GM12878 (cell line): ENCODE data around the gene DDX42. TPM values are rescaled to one million over a fixed set of nuclear protein-coding genes. Genes with fewer than 3 reads are reported as not detected.

Source experiments
- ATAC-seq: fragments of 200-7000 bp; cut with Tn5 transposase; 3 replicates; pipeline ENCODE4 v1.9.1; 2020; ENCODE audit warnings: mild to moderate bottlenecking, moderate library complexity
- BruUV-seq: library from RNA; stranded (reverse); fragments of 400-500 nt; replicated peaks from 2 replicates; lab custom pipeline; 2021; lab: Mats Ljungman, UMichigan
- CTCF ChIA-PET: fragments of 300-600 bp; sonication (Branson Sonifier 250); formaldehyde crosslinking; extraction: SDS; loops from one replicate; lab custom pipeline; 2021; ENCODE audit warnings: inconsistent platforms; lab: Yijun Ruan, JAX
- POLR2A ChIA-PET: fragments of 350-600 bp; formaldehyde crosslinking; extraction: SDS; loops from one replicate; lab custom pipeline; 2021; ENCODE audit warnings: inconsistent platforms; lab: Charles Lee
- RAD21 ChIA-PET: fragments of 300-600 bp; sonication (Branson Sonifier 250); formaldehyde crosslinking; loops from one replicate; lab custom pipeline; 2023; ENCODE audit warnings: antibody characterized with exemption; ENCODE audit not compliant: unreplicated experiment; lab: Charles Lee
- SMC1A ChIA-PET: fragments of 300-600 bp; sonication (Branson Sonifier 250); formaldehyde crosslinking; loops from one replicate; lab custom pipeline; 2023; ENCODE audit not compliant: unreplicated experiment, uncharacterized antibody; lab: Charles Lee
- DNase-seq: peaks from one replicate; pipeline ENCODE4 v3.0.0-alpha.2; 2011; ENCODE audit warnings: low read depth, low spot score
- FAIRE-seq: peaks from 3 replicates; lab custom pipeline; 2011; peaks lifted over from hg19 to GRCh38; lab: Jason Lieb, UNC
- H2AFZ ChIP-seq: 2 replicates; pipeline ENCODE4 v1.6.0; 2011; ENCODE audit warnings: low read depth, low read length, control low read depth; ENCODE audit not compliant: control insufficient read depth
- H3K27ac ChIP-seq: 2 replicates; pipeline ENCODE4 v1.5.1; 2011; ENCODE audit warnings: control low read depth; ENCODE audit not compliant: control insufficient read depth, insufficient read depth
- H3K27me3 ChIP-seq, 2 experiments: replicated peaks in 1 of 2; 2 replicates each; pipeline versions ENCODE4 v1.6.0 to v1.6.1; 2011; ENCODE audit warnings: low read length in 1 of 2; ENCODE audit not compliant: control insufficient read depth in 2 of 2, insufficient read depth in 2 of 2
- H3K36me3 ChIP-seq, 2 experiments: 2 replicates each; pipeline ENCODE4 v1.5.1; 2011; ENCODE audit warnings: low read length in 1 of 2; ENCODE audit not compliant: control insufficient read depth in 2 of 2, insufficient read depth in 2 of 2
- H3K4me1 ChIP-seq: 2 replicates; pipeline ENCODE4 v1.6.1; 2011; ENCODE audit warnings: mild to moderate bottlenecking, low read length, moderate library complexity, mixed read lengths; ENCODE audit not compliant: control insufficient read depth, insufficient read depth
- H3K4me2 ChIP-seq: 2 replicates; pipeline ENCODE4 v1.6.0; 2011; ENCODE audit warnings: control low read depth; ENCODE audit not compliant: control insufficient read depth, insufficient read depth
- H3K4me3 ChIP-seq: fragments of 200-600 bp; sonication (generic); 2 replicates; pipeline ENCODE4 v1.5.1; 2016
- H3K79me2 ChIP-seq: 2 replicates; pipeline ENCODE4 v1.6.0; 2011; ENCODE audit warnings: low read length; ENCODE audit not compliant: control insufficient read depth, insufficient read depth
- H3K9ac ChIP-seq: 2 replicates; pipeline ENCODE4 v1.8.0; 2011; ENCODE audit warnings: low read length, control low read depth, mixed read lengths; ENCODE audit not compliant: control insufficient read depth, insufficient read depth
- H3K9me3 ChIP-seq: replicated peaks from 3 replicates; pipeline ENCODE4 v1.5.1; 2011; ENCODE audit warnings: mild to moderate bottlenecking, low read length; ENCODE audit not compliant: control insufficient read depth, insufficient read depth
- H4K20me1 ChIP-seq: 2 replicates; pipeline ENCODE4 v1.6.0; 2011; ENCODE audit not compliant: control insufficient read depth, insufficient read depth
- BCL3 ChIP-seq: IDR thresholded peaks from 2 replicates; pipeline ENCODE4 v1.6.1; 2011; ENCODE audit warnings: borderline replicate concordance, low read depth, mild to moderate bottlenecking, moderate library complexity, low read length; ENCODE audit not compliant: insufficient read depth, poor library complexity, severe bottlenecking
- CBFB ChIP-seq: IDR thresholded peaks from 2 replicates; pipeline ENCODE4 v1.6.1; 2016; ENCODE audit warnings: antibody characterized with exemption, low read depth
- CREB1 ChIP-seq: IDR thresholded peaks from 2 replicates; pipeline ENCODE4 v1.6.1; 2012; ENCODE audit warnings: low read depth, mild to moderate bottlenecking, inconsistent platforms
- E4F1 ChIP-seq: fragments of 450-650 bp; IDR thresholded peaks from 2 replicates; pipeline ENCODE4 v1.6.1; 2018; ENCODE audit warnings: borderline replicate concordance, mild to moderate bottlenecking; ENCODE audit not compliant: partially characterized antibody
- IKZF2 ChIP-seq, 2 experiments: fragments of 450-650 bp; IDR thresholded peaks; 2 replicates each; pipeline ENCODE4 v1.6.1; 2017; ENCODE audit warnings: mild to moderate bottlenecking in 2 of 2, moderate library complexity in 2 of 2
- MTA3 ChIP-seq: IDR thresholded peaks from 2 replicates; pipeline ENCODE4 v1.6.1; 2012; ENCODE audit warnings: low read length, inconsistent platforms, borderline replicate concordance
- MYB ChIP-seq: fragments of 150-350 bp; IDR thresholded peaks from 2 replicates; pipeline ENCODE4 v1.6.1; 2014; ENCODE audit warnings: mild to moderate bottlenecking, low read depth, low read length, borderline replicate concordance
- RB1 ChIP-seq: fragments of 450-650 bp; formaldehyde crosslinking; IDR thresholded peaks from 2 replicates; pipeline ENCODE4 v1.6.1; 2017; ENCODE audit warnings: mild to moderate bottlenecking, borderline replicate concordance
- RELB ChIP-seq: fragments of 450-650 bp; IDR thresholded peaks from 2 replicates; pipeline ENCODE4 v1.6.1; 2017; ENCODE audit warnings: low read depth, mild to moderate bottlenecking, moderate library complexity
- SMAD1 ChIP-seq: fragments of 450-650 bp; IDR thresholded peaks from 2 replicates; pipeline ENCODE4 v1.6.1; 2018; ENCODE audit warnings: mild to moderate bottlenecking, low read depth; ENCODE audit not compliant: partially characterized antibody
- SMARCA5 ChIP-seq: fragments of 450-650 bp; IDR thresholded peaks from 2 replicates; pipeline ENCODE4 v1.6.1; 2017; ENCODE audit warnings: mild to moderate bottlenecking
- STAT1 ChIP-seq: fragments of 450-650 bp; conservative IDR thresholded peaks from 2 replicates; pipeline ENCODE4 v1.6.1; 2014; ENCODE audit warnings: antibody characterized with exemption, mild to moderate bottlenecking
- WGBS: methylation state at CpG from one replicate; pipeline ENCODE4 v1.1.6; 2016; ENCODE audit warnings: low lambda C conversion rate; ENCODE audit not compliant: insufficient replicate concordance, insufficient coverage; ENCODE audit errors: missing lambda C conversion rate; 5-methylcytosine and 5-hydroxymethylcytosine counted together
- in situ Hi-C: fragments of 300-500 bp; cut with MboI; formaldehyde crosslinking; loops from 9 replicates; pipeline ENCODE4 v1.14.3; 2018; ENCODE audit warnings: mixed read lengths
- intact Hi-C: fragments of 100-400 bp; cut with micrococcal nuclease; formaldehyde crosslinking; loops from one replicate; pipeline ENCODE4 v1.14.2; 2022; ENCODE audit not compliant: unreplicated experiment
- polyA plus RNA-seq, 11 experiments: library from polyadenylated mRNA; depleted of rRNA in 4 of 11; unstranded in 6 of 11; stranded (reverse) in 5 of 11; fragments of >200 nt; fragmentation: Nextera tagmentation in 4 of 11; fragmentation: Illumina TruSeq in 1 of 11; extraction: Ambion mirVana in 4 of 11; extraction: Trizol in 1 of 11; gene quantifications; 1 replicate in 1 of 11; 2 replicates in 10 of 11; pipeline versions ENCODE4 v1.2.1 to v1.2.3, GENCODE V29; 2011 to 2016; ENCODE audit warnings: inconsistent platforms in 2 of 11, missing spikeins in 2 of 11, low read depth in 1 of 11
- total RNA-seq, 4 experiments: library from RNA; depleted of rRNA in 3 of 4; stranded (reverse); fragments of >200 nt in 3 of 4; fragmentation: Illumina TruSeq in 1 of 4; extraction: Trizol in 1 of 4; gene quantifications; 2 replicates each; pipeline versions ENCODE4 v1.2.1 to v1.2.3, GENCODE V29; 2013 to 2021
- TF ChIP-seq, protein P1 (sequence below): fragments of 450-650 bp; IDR thresholded peaks from 2 replicates; pipeline ENCODE4 v1.6.1; 2016; ENCODE audit warnings: mild to moderate bottlenecking
- TF ChIP-seq, protein P2 (sequence below): fragments of 450-650 bp; IDR thresholded peaks from 2 replicates; pipeline ENCODE4 v1.6.1; 2017; ENCODE audit warnings: mild to moderate bottlenecking

The DDX42 gene
- total and polyA plus RNA-seq, 10 of the 15 experiments (the other 5 are each of a cell fraction or from before 2014, with no cell fraction given): 14.6 to 147 (median 65.3) TPM

DNA sequence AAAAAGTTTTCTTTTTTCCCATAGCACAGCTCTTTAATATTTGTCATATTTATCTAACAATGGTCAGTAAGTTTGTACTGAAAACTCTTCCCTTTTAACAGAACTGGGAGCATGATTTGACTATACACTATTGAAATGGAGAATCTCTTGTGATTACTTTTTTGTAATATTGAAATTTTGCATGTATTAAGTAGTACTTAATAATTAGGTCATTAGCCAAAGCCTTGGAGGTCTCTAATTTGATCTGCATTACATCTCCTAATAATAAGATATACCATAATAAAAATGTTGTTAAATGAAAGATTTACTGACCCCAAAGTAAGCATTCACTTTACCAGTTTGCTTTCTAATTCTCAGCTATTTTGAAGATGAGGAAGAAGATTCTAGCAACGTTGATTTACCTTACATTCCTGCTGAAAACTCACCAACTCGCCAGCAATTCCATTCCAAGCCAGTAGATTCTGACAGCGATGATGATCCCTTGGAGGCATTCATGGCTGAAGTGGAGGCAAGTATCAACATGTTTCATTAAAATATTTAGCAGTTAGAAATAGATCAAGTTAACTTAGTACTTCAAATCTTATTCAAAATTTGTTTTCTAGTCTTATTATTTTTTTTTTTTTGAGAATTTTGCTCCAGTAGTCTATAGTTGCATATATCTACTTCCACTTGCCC, 18.2 kb downstream of the DDX42 start:
- RAD21 ChIA-PET: no interaction called here
- no peak overlapping the region for H3K4me3 ChIP-seq
- SMC1A ChIA-PET: no interaction called here
- in situ Hi-C loops: no loop called here
- H3K79me2 ChIP-seq: peaks cover 5% of the 10 kb centered on the region
- CTCF ChIA-PET: interaction anchor here (1.1 to 1.3 kb wide), 2 partner anchors 9 to 78 kb away, joined by 3 to 5 read pairs; no protein-coding TSS in a partner anchor
- H2AFZ ChIP-seq: no peak overlapping the region
- intact Hi-C loops: no loop called here
- H3K4me2 ChIP-seq: no peak overlapping the region
- ATAC-seq (no peak), FAIRE-seq (no peak), DNase-seq (no peak)
- H3K9ac ChIP-seq: no peak overlapping the region
- no peaks in the 10 kb centered on the region for H3K27me3 ChIP-seq
- H3K36me3 ChIP-seq: peaks cover 7 to 29% of the 10 kb centered on the region in 2 experiments
- no peak overlapping the region for H3K27ac ChIP-seq
- POLR2A ChIA-PET: no interaction called here
- H4K20me1 ChIP-seq: no peaks in the 10 kb centered on the region
- no peaks in the 10 kb centered on the region for H3K4me1 ChIP-seq
- 83% methylated on average over 3 of the region's 3 CpGs for WGBS
- no TSS peak for BruUV-seq
- no peaks in the 10 kb centered on the region for H3K9me3 ChIP-seq
- no peak for TF ChIP-seq CBFB
- no peak for TF ChIP-seq STAT1
- TF ChIP-seq, protein P1, sequence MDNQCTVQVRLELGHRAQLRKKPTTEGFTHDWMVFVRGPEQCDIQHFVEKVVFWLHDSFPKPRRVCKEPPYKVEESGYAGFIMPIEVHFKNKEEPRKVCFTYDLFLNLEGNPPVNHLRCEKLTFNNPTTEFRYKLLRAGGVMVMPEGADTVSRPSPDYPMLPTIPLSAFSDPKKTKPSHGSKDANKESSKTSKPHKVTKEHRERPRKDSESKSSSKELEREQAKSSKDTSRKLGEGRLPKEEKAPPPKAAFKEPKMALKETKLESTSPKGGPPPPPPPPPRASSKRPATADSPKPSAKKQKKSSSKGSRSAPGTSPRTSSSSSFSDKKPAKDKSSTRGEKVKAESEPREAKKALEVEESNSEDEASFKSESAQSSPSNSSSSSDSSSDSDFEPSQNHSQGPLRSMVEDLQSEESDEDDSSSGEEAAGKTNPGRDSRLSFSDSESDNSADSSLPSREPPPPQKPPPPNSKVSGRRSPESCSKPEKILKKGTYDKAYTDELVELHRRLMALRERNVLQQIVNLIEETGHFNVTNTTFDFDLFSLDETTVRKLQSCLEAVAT: no peak
- no peak for TF ChIP-seq RB1
- TF ChIP-seq SMARCA5: no peak
- no peak for TF ChIP-seq IKZF2 (IDR thresholded peaks at IDR 0.05)
- TF ChIP-seq, protein P2, sequence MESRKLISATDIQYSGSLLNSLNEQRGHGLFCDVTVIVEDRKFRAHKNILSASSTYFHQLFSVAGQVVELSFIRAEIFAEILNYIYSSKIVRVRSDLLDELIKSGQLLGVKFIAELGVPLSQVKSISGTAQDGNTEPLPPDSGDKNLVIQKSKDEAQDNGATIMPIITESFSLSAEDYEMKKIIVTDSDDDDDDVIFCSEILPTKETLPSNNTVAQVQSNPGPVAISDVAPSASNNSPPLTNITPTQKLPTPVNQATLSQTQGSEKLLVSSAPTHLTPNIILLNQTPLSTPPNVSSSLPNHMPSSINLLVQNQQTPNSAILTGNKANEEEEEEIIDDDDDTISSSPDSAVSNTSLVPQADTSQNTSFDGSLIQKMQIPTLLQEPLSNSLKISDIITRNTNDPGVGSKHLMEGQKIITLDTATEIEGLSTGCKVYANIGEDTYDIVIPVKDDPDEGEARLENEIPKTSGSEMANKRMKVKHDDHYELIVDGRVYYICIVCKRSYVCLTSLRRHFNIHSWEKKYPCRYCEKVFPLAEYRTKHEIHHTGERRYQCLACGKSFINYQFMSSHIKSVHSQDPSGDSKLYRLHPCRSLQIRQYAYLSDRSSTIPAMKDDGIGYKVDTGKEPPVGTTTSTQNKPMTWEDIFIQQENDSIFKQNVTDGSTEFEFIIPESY: no peak
- TF ChIP-seq CREB1: no peak
- no peak for TF ChIP-seq MTA3
- no peak for TF ChIP-seq RELB
- no peak for TF ChIP-seq BCL3
- TF ChIP-seq MYB: no peak
- TF ChIP-seq SMAD1: no peak
- TF ChIP-seq E4F1: no peak
